ENCODE data around the gene CAMTA1.

The CAMTA1 gene

GRCh38 chr1:7610936-7611335 is 825.7 kb downstream of the CAMTA1 start:
- H3K4me1 ChIP-seq (ENCODE audit: insufficient read depth, poor library complexity, severe bottlenecking) = no peaks in the 10 kb centered on the region
- ATAC-seq (ENCODE audit: low read depth) = no peak

GRCh38 chr1:7611421-7612010 is 826.3 kb downstream of the CAMTA1 start:
- H3K9me3 ChIP-seq (ENCODE audit: severe bottlenecking) = no peaks in the 10 kb centered on the region
- H3K4me1 ChIP-seq (ENCODE audit: insufficient read depth, poor library complexity, severe bottlenecking) = no peaks in the 10 kb centered on the region
- H3K36me3 ChIP-seq (ENCODE audit: low read depth) = no peaks in the 10 kb centered on the region
- ATAC-seq (ENCODE audit: low read depth) = no peak
- no peak for TF ChIP-seq CTCF (IDR thresholded peaks at IDR 0.05; ENCODE audit: poor library complexity, severe bottlenecking)
- peaks cover 2% of the 10 kb centered on the region for H3K27me3 ChIP-seq (ENCODE audit: insufficient read depth, poor library complexity, severe bottlenecking)
- H3K4me3 ChIP-seq (ENCODE audit: severe bottlenecking) = no peak overlapping the region
- peak; percentile 23 for DNase-seq (ENCODE audit: low spot score)
- H3K27ac ChIP-seq (ENCODE audit: poor library complexity, severe bottlenecking) = no peak overlapping the region

More at GRCh38 chr1:7610936-7611335, 825.7 kb downstream of the CAMTA1 start:
- no peak overlapping the region for H3K27ac ChIP-seq (ENCODE audit: poor library complexity, severe bottlenecking)
- peak; percentile 27 for DNase-seq (ENCODE audit: low spot score)
- TF ChIP-seq CTCF (IDR thresholded peaks at IDR 0.05; ENCODE audit: poor library complexity, severe bottlenecking) = no peak
- H3K36me3 ChIP-seq (ENCODE audit: low read depth) = no peaks in the 10 kb centered on the region
- H3K27me3 ChIP-seq (ENCODE audit: insufficient read depth, poor library complexity, severe bottlenecking) = peaks cover 2% of the 10 kb centered on the region
- no peak overlapping the region for H3K4me3 ChIP-seq (ENCODE audit: severe bottlenecking)
- no peaks in the 10 kb centered on the region for H3K9me3 ChIP-seq (ENCODE audit: severe bottlenecking)

- no peak for TF ChIP-seq CTCF (IDR thresholded peaks at IDR 0.05; ENCODE audit: poor library complexity, severe bottlenecking)
- no peaks in the 10 kb centered on the region for H3K36me3 ChIP-seq (ENCODE audit: low read depth)
- H3K4me3 ChIP-seq (ENCODE audit: severe bottlenecking) = no peak overlapping the region
- H3K27me3 ChIP-seq (ENCODE audit: insufficient read depth, poor library complexity, severe bottlenecking) = peaks cover 2% of the 10 kb centered on the region
- H3K27ac ChIP-seq (ENCODE audit: poor library complexity, severe bottlenecking) = no peak overlapping the region
- H3K4me1 ChIP-seq (ENCODE audit: insufficient read depth, poor library complexity, severe bottlenecking) = no peaks in the 10 kb centered on the region
- ATAC-seq (ENCODE audit: low read depth) (no peak), DNase-seq (ENCODE audit: low spot score) (peak; percentile 35)
- no peaks in the 10 kb centered on the region for H3K9me3 ChIP-seq (ENCODE audit: severe bottlenecking)
These were observed 828.0 kb downstream of the CAMTA1 start for GRCh38 chr1:7613106-7613850.

GRCh38 chr1:7613851-7614205 is 828.6 kb downstream of the CAMTA1 start:
- peaks cover 2% of the 10 kb centered on the region for H3K27me3 ChIP-seq (ENCODE audit: insufficient read depth, poor library complexity, severe bottlenecking)
- no peak overlapping the region for H3K27ac ChIP-seq (ENCODE audit: poor library complexity, severe bottlenecking)
- no peaks in the 10 kb centered on the region for H3K36me3 ChIP-seq (ENCODE audit: low read depth)
- DNase-seq (ENCODE audit: low spot score) (no peak), ATAC-seq (ENCODE audit: low read depth) (no peak)
- no peaks in the 10 kb centered on the region for H3K4me1 ChIP-seq (ENCODE audit: insufficient read depth, poor library complexity, severe bottlenecking)
- no peaks in the 10 kb centered on the region for H3K9me3 ChIP-seq (ENCODE audit: severe bottlenecking)
- H3K4me3 ChIP-seq (ENCODE audit: severe bottlenecking) = no peak overlapping the region
- no peak for TF ChIP-seq CTCF (IDR thresholded peaks at IDR 0.05; ENCODE audit: poor library complexity, severe bottlenecking)

- no peak overlapping the region for H3K4me3 ChIP-seq (ENCODE audit: severe bottlenecking)
- H3K4me1 ChIP-seq (ENCODE audit: insufficient read depth, poor library complexity, severe bottlenecking) = no peaks in the 10 kb centered on the region
- ATAC-seq (ENCODE audit: low read depth) (no peak), DNase-seq (ENCODE audit: low spot score) (peak; percentile 19)
- H3K27me3 ChIP-seq (ENCODE audit: insufficient read depth, poor library complexity, severe bottlenecking) = peaks cover 2% of the 10 kb centered on the region
- no peak overlapping the region for H3K27ac ChIP-seq (ENCODE audit: poor library complexity, severe bottlenecking)
- TF ChIP-seq CTCF (IDR thresholded peaks at IDR 0.05; ENCODE audit: poor library complexity, severe bottlenecking) = no peak
- no peaks in the 10 kb centered on the region for H3K9me3 ChIP-seq (ENCODE audit: severe bottlenecking)
- H3K36me3 ChIP-seq (ENCODE audit: low read depth) = no peaks in the 10 kb centered on the region
These were observed 829.4 kb downstream of the CAMTA1 start for GRCh38 chr1:7614576-7615074.

All from RWPE2 (cell line).